ENCODE measurements around the gene YBX1. TPM values are rescaled to one million over a fixed set of nuclear protein-coding genes. Genes with fewer than 3 reads are reported as not detected.

YBX1 gene
- total RNA-seq, 6 donors from 2014 or later = 309 to 564 (median 516) TPM

DNA sequence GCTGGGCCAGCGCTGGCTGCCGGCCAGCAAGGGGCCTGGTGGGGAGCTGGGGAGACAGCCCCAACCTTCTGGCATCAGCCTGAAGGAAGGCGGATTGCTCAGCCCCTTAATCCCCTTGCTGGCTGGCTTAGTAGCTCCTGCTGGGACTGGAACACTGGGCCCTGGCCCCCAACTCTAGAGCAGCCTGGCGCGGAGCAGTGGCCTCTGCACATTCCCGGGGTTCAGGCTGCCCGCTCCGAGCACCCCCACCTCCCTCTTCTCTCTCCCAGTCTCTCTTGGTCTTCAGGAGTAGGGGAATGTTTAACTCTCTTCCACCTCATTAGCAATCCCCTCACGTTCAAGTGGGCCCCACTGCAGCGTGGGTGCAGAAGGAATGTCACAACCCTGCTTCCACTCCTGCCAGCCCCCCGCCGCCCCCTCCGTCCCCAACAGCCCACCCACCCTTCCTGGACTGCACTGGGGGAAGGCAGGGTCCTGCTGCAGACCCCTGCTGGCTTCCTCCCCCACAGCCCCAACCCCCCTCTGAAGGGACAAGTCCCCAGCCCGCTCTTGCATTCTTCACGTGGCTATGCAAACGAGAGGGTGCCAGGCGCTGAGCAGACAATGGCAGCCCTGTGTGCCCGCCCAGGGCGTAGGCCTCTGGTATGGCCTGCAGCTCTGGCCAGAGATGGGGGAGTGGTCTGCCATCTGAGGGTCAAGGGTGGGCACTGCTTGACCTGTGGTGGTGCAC lies 58.8 kb downstream of the YBX1 start:
- Histone ChIP-seq H3K27me3 (no peaks in the 10 kb centered on the region), H3K9me3 (no peaks in the 10 kb centered on the region), H3K27ac (no peak overlapping the region), H3K4me1 (no peaks in the 10 kb centered on the region), H3K36me3 (peaks cover 0 to 5% (median 3%) of the 10 kb centered on the region in 4 donors), H3K4me3 (no peak overlapping the region)
- 67 to 80% methylated on average over 7 to 19 of the region's 19 CpGs for WGBS, 2 donors
- DNase-seq = peak in 1 of 2 donors; percentile 70
- ATAC-seq (ENCODE audit: low FRiP score in 2 of 2) = no peak
- TF ChIP-seq POLR2AphosphoS5 (IDR thresholded peaks at IDR 0.05) = no peak
- TF ChIP-seq POLR2A (IDR thresholded peaks at IDR 0.05) = no peak
- TF ChIP-seq EP300 (IDR thresholded peaks at IDR 0.05) = no peak
- TF ChIP-seq, protein P1, sequence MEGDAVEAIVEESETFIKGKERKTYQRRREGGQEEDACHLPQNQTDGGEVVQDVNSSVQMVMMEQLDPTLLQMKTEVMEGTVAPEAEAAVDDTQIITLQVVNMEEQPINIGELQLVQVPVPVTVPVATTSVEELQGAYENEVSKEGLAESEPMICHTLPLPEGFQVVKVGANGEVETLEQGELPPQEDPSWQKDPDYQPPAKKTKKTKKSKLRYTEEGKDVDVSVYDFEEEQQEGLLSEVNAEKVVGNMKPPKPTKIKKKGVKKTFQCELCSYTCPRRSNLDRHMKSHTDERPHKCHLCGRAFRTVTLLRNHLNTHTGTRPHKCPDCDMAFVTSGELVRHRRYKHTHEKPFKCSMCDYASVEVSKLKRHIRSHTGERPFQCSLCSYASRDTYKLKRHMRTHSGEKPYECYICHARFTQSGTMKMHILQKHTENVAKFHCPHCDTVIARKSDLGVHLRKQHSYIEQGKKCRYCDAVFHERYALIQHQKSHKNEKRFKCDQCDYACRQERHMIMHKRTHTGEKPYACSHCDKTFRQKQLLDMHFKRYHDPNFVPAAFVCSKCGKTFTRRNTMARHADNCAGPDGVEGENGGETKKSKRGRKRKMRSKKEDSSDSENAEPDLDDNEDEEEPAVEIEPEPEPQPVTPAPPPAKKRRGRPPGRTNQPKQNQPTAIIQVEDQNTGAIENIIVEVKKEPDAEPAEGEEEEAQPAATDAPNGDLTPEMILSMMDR (IDR thresholded peaks at IDR 0.05) = no peak

GRCh38 chr1:42741706-42742105 lies 59.5 kb downstream of the YBX1 start:
- Histone ChIP-seq H3K27ac (no peak overlapping the region), H3K4me1 (no peaks in the 10 kb centered on the region), H3K36me3 (peaks cover 7 to 12% (median 10%) of the 10 kb centered on the region in 4 donors), H3K4me3 (no peak overlapping the region), H3K9me3 (no peaks in the 10 kb centered on the region), H3K27me3 (no peaks in the 10 kb centered on the region)
- TF ChIP-seq, protein P1 (IDR thresholded peaks at IDR 0.05) = no peak
- TF ChIP-seq EP300 (IDR thresholded peaks at IDR 0.05) (no peak), POLR2AphosphoS5 (IDR thresholded peaks at IDR 0.05) (no peak), POLR2A (IDR thresholded peaks at IDR 0.05) (no peak)
- DNase-seq (no peak), ATAC-seq (ENCODE audit: low FRiP score in 2 of 2) (no peak)
- WGBS, 2 donors = 76 to 81% methylated on average over 3 to 4 of the region's 4 CpGs

DNA sequence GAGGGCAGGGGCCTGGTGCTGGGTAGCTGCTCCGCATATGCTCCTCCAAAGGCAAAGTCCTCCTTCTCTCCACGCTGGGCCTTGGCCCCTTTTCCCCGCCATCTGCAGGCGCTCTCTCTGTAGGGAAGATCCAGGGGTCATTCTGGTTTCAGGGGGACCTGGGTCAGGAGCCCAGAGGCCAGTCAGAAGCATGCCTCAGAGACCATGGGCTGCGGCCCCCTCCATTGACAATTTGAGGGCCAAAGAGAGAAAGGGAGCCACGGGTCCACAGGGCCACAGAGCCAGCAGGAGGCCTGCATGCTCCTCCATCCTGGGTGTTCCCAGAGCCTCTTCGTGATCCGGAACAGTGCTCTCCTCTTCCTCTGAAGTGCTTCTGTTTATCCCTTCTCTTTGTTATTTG lies 59.9 kb downstream of the YBX1 start:
- Histone ChIP-seq H3K27ac (no peak overlapping the region), H3K27me3 (no peaks in the 10 kb centered on the region), H3K9me3 (no peaks in the 10 kb centered on the region), H3K4me1 (no peaks in the 10 kb centered on the region), H3K4me3 (no peak overlapping the region), H3K36me3 (peaks cover 10 to 17% (median 12%) of the 10 kb centered on the region in 4 donors)
- TF ChIP-seq, protein P1 (IDR thresholded peaks at IDR 0.05) = no peak
- TF ChIP-seq POLR2A (IDR thresholded peaks at IDR 0.05) (no peak), POLR2AphosphoS5 (IDR thresholded peaks at IDR 0.05) (no peak), EP300 (IDR thresholded peaks at IDR 0.05) (no peak)
- DNase-seq = no peak
- no peak for ATAC-seq (ENCODE audit: low FRiP score in 2 of 2)
- WGBS, 2 donors = 86 to 95% methylated on average over 8 of the region's 8 CpGs

DNA sequence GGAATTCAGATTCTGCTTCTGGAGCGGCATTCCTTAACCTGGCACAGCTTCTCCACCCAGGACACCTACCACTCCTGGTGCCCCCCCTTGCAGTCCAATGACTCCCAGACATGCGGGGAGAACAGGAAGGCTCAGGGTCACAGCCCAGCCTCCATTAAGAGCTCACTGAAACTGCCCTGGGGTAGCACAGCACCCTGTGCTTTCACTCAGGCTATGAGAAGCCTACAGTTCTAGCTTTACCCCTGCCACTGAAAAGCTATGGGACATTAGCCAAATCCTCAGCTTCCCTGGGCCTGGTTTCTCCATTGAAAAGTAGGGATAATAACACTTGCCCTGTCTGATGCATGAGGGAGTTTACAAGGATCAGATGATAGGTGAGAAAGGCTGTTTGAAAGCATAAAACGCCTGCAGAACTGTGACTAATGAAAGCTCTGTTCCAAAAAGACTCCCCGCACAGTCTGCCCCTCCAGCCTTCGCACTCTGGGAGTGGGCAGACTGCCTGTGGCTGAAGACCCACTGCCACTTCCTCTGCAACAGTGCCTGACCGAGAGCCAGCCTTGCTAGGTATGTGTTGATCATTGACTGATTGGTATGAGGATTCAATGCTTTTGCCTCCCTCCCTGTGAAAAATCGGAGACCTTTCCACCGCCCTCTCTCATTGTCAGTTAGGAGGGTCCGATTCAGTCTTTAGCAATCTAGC lies 60.5 kb downstream of the YBX1 start:
- ATAC-seq (ENCODE audit: low FRiP score in 2 of 2) (no peak), DNase-seq (no peak)
- WGBS, 2 donors = 82 to 88% methylated on average over 9 of the region's 9 CpGs
- Histone ChIP-seq H3K27me3 (no peaks in the 10 kb centered on the region), H3K4me1 (no peaks in the 10 kb centered on the region), H3K27ac (no peak overlapping the region), H3K9me3 (no peaks in the 10 kb centered on the region), H3K4me3 (no peak overlapping the region), H3K36me3 (peaks cover 10 to 23% (median 15%) of the 10 kb centered on the region in 4 donors)
- TF ChIP-seq POLR2AphosphoS5 (IDR thresholded peaks at IDR 0.05) (no peak), POLR2A (IDR thresholded peaks at IDR 0.05) (no peak), EP300 (IDR thresholded peaks at IDR 0.05) (no peak)
- TF ChIP-seq, protein P1 (IDR thresholded peaks at IDR 0.05) = no peak

All from upper lobe of left lung (tissue), 6 donors.